Tibial nerve (tissue), 4 donors: Measurements from ENCODE around the gene PTGER4. TPM values are rescaled to one million over a fixed set of nuclear protein-coding genes. Genes with fewer than 3 reads are reported as not detected.
A peak's percentile ranks its signal among the peaks of the same experiment; 100 is the strongest.

Source experiments
- DNase-seq, 2 donors: peaks; one replicate each; pipeline ENCODE4 v3.0.0-alpha.2; 2019; ENCODE audit warnings: low spot score in 2 of 2
- H3K27ac ChIP-seq, 4 donors: fragments of 200-600 bp; sonication (generic) in 3 of 4; one replicate each; pipeline ENCODE4 v1.5.1; 2017 to 2019; ENCODE audit warnings: mild to moderate bottlenecking in 1 of 4
- H3K27me3 ChIP-seq, 2 donors: fragments of 200-600 bp; sonication (generic) in 1 of 2; one replicate each; pipeline versions ENCODE4 v1.5.1 to v1.6.0; 2017 to 2019
- H3K36me3 ChIP-seq, 3 donors: fragments of 200-600 bp; sonication (generic); one replicate each; pipeline ENCODE4 v1.5.1; 2018 to 2019
- H3K4me1 ChIP-seq, 4 donors: fragments of 200-600 bp; sonication (generic) in 3 of 4; one replicate each; pipeline ENCODE4 v1.5.1; 2017 to 2019
- H3K4me3 ChIP-seq, 4 donors: fragments of 200-600 bp; sonication (generic) in 3 of 4; one replicate each; pipeline ENCODE4 v1.5.1; 2017 to 2019; ENCODE audit warnings: mild to moderate bottlenecking in 1 of 4, moderate library complexity in 1 of 4
- H3K9me3 ChIP-seq, 4 donors: fragments of 200-600 bp; sonication (generic) in 3 of 4; one replicate each; pipeline ENCODE4 v1.5.1; 2017 to 2019
- CTCF ChIP-seq, 5 experiments: fragments of 200-600 bp in 3 of 5; fragments of 450-650 bp in 2 of 5; sonication (generic) in 3 of 5; IDR thresholded peaks; one replicate each; pipeline ENCODE4 v1.5.1; 2016 to 2019; ENCODE audit warnings: antibody characterized with exemption in 5 of 5, mild to moderate bottlenecking in 3 of 5, moderate library complexity in 2 of 5
- EP300 ChIP-seq, 2 donors: sonication (generic); formaldehyde crosslinking; IDR thresholded peaks; one replicate each; pipeline ENCODE4 v1.6.1; 2017; ENCODE audit warnings: antibody characterized with exemption in 2 of 2, mild to moderate bottlenecking in 1 of 2
- POLR2A ChIP-seq, 2 donors: fragments of 450-650 bp; IDR thresholded peaks; one replicate each; pipeline ENCODE4 v1.6.1; 2017; ENCODE audit warnings: antibody characterized with exemption in 2 of 2, mild to moderate bottlenecking in 2 of 2, moderate library complexity in 2 of 2
- WGBS, 2 donors: methylation state at CpG; one replicate each; pipeline ENCODE4 v1.1.5; 2018; 5-methylcytosine and 5-hydroxymethylcytosine counted together
- total RNA-seq, 4 donors: library from RNA; depleted of rRNA; stranded (reverse); fragments of >200 nt; gene quantifications; one replicate each; pipeline ENCODE4 v1.1.0, GENCODE V29; 2016

PTGER4 gene
- total RNA-seq, 4 donors from 2014 or later: 21.6 to 72.3 (median 57.0) TPM

GRCh38 chr5:40665635-40666298 lies 13.9 kb upstream of the PTGER4 start:
- no peaks in the 10 kb centered on the region for H3K4me1 ChIP-seq
- no peak for TF ChIP-seq CTCF (IDR thresholded peaks at IDR 0.05)
- TF ChIP-seq POLR2A (IDR thresholded peaks at IDR 0.05): no peak
- TF ChIP-seq EP300 (IDR thresholded peaks at IDR 0.05): no peak
- H3K9me3 ChIP-seq: no peaks in the 10 kb centered on the region
- no peaks in the 10 kb centered on the region for H3K27me3 ChIP-seq
- H3K36me3 ChIP-seq: no peaks in the 10 kb centered on the region
- WGBS, 2 donors: 74 to 90% methylated on average over 3 of the region's 3 CpGs
- no peak overlapping the region for H3K4me3 ChIP-seq
- H3K27ac ChIP-seq: no peak overlapping the region
- DNase-seq: no peak

GRCh38 chr5:40666657-40667056 lies 13.1 kb upstream of the PTGER4 start:
- Histone ChIP-seq H3K9me3 (no peaks in the 10 kb centered on the region), H3K27me3 (no peaks in the 10 kb centered on the region), H3K36me3 (no peaks in the 10 kb centered on the region), H3K27ac (no peak overlapping the region), H3K4me1 (no peaks in the 10 kb centered on the region), H3K4me3 (no peak overlapping the region)
- no peak for DNase-seq
- TF ChIP-seq CTCF (IDR thresholded peaks at IDR 0.05) (no peak), POLR2A (IDR thresholded peaks at IDR 0.05) (no peak), EP300 (IDR thresholded peaks at IDR 0.05) (no peak)
- 75 to 79% methylated on average over 1 of the region's 1 CpG for WGBS, 2 donors

- Histone ChIP-seq H3K36me3 (no peaks in the 10 kb centered on the region), H3K4me1 (no peaks in the 10 kb centered on the region), H3K27ac (no peak overlapping the region), H3K4me3 (no peak overlapping the region), H3K9me3 (no peaks in the 10 kb centered on the region), H3K27me3 (no peaks in the 10 kb centered on the region)
- TF ChIP-seq POLR2A (IDR thresholded peaks at IDR 0.05) (no peak), EP300 (IDR thresholded peaks at IDR 0.05) (no peak), CTCF (IDR thresholded peaks at IDR 0.05) (no peak)
- no peak for DNase-seq
These were observed 12.5 kb upstream of the PTGER4 start for GRCh38 chr5:40667161-40667663.

- TF ChIP-seq EP300 (IDR thresholded peaks at IDR 0.05) (no peak), CTCF (IDR thresholded peaks at IDR 0.05) (no peak), POLR2A (IDR thresholded peaks at IDR 0.05) (no peak)
- no peaks in the 10 kb centered on the region for H3K36me3 ChIP-seq
- WGBS, 2 donors: 68 to 72% methylated on average over 6 of the region's 6 CpGs
- no peak overlapping the region for H3K4me3 ChIP-seq
- H3K9me3 ChIP-seq: no peaks in the 10 kb centered on the region
- H3K27ac ChIP-seq: no peak overlapping the region
- H3K27me3 ChIP-seq: no peaks in the 10 kb centered on the region
- no peak for DNase-seq
- no peaks in the 10 kb centered on the region for H3K4me1 ChIP-seq
These were observed 9.9 kb upstream of the PTGER4 start for GRCh38 chr5:40669606-40670390.

GRCh38 chr5:40672425-40672824 lies 7.3 kb upstream of the PTGER4 start:
- no peak for DNase-seq
- H3K4me1 ChIP-seq: peaks cover 0 to 15% (median 5%) of the 10 kb centered on the region in 4 donors
- H3K4me3 ChIP-seq: no peak overlapping the region
- H3K36me3 ChIP-seq: no peaks in the 10 kb centered on the region
- H3K9me3 ChIP-seq: no peaks in the 10 kb centered on the region
- TF ChIP-seq POLR2A (IDR thresholded peaks at IDR 0.05): no peak
- peak in 1 of 2 donors; percentile 31 for TF ChIP-seq EP300 (IDR thresholded peaks at IDR 0.05)
- TF ChIP-seq CTCF (IDR thresholded peaks at IDR 0.05): no peak
- WGBS, 2 donors: 48 to 56% methylated on average over 4 of the region's 4 CpGs
- H3K27ac ChIP-seq: no peak overlapping the region
- H3K27me3 ChIP-seq: no peaks in the 10 kb centered on the region
